ENCODE results near the gene GAREM1.

The GAREM1 gene

GRCh38 chr18:32460171-32460731, 10.4 kb downstream of the GAREM1 start:
- H3K4me1 ChIP-seq (ENCODE audit: control insufficient read depth in 5 of 5, insufficient read depth in 5 of 5, low read length in 5 of 5): peaks cover 0 to 9% (median 4%) of the 10 kb centered on the region in 5 donors
- no peaks in the 10 kb centered on the region for H3K36me3 ChIP-seq (ENCODE audit: control insufficient read depth in 5 of 5, insufficient read depth in 5 of 5, low read length in 5 of 5)
- H3K27ac ChIP-seq (ENCODE audit: low read depth, low read length): no peak overlapping the region
- H3K9me3 ChIP-seq (ENCODE audit: control insufficient read depth in 5 of 5, low read length in 5 of 5): no peaks in the 10 kb centered on the region
- H3K4me3 ChIP-seq (ENCODE audit: low read depth in 1 of 5, low read length in 5 of 5): no peak overlapping the region
- no peak overlapping the region for H3K9ac ChIP-seq (ENCODE audit: low read length in 5 of 5)
- no peaks in the 10 kb centered on the region for H3K27me3 ChIP-seq (ENCODE audit: control insufficient read depth in 5 of 5, insufficient read depth in 4 of 5, low read length in 5 of 5)

GRCh38 chr18:32459361-32460101, 11.2 kb downstream of the GAREM1 start:
- peaks cover 0 to 16% (median 10%) of the 10 kb centered on the region in 5 donors for H3K4me1 ChIP-seq (ENCODE audit: control insufficient read depth in 5 of 5, insufficient read depth in 5 of 5, low read length in 5 of 5)
- no peak overlapping the region for H3K4me3 ChIP-seq (ENCODE audit: low read depth in 1 of 5, low read length in 5 of 5)
- no peak overlapping the region for H3K9ac ChIP-seq (ENCODE audit: low read length in 5 of 5)
- H3K27me3 ChIP-seq (ENCODE audit: control insufficient read depth in 5 of 5, insufficient read depth in 4 of 5, low read length in 5 of 5): no peaks in the 10 kb centered on the region
- H3K36me3 ChIP-seq (ENCODE audit: control insufficient read depth in 5 of 5, insufficient read depth in 5 of 5, low read length in 5 of 5): no peaks in the 10 kb centered on the region
- no peak overlapping the region for H3K27ac ChIP-seq (ENCODE audit: low read depth, low read length)
- H3K9me3 ChIP-seq (ENCODE audit: control insufficient read depth in 5 of 5, low read length in 5 of 5): no peaks in the 10 kb centered on the region

- Histone ChIP-seq H3K4me1 (ENCODE audit: control insufficient read depth in 5 of 5, insufficient read depth in 5 of 5, low read length in 5 of 5) (peaks cover 0 to 31% (median 14%) of the 10 kb centered on the region in 5 donors), H3K27ac (ENCODE audit: low read depth, low read length) (no peak overlapping the region), H3K9me3 (ENCODE audit: control insufficient read depth in 5 of 5, low read length in 5 of 5) (no peaks in the 10 kb centered on the region), H3K36me3 (ENCODE audit: control insufficient read depth in 5 of 5, insufficient read depth in 5 of 5, low read length in 5 of 5) (no peaks in the 10 kb centered on the region), H3K27me3 (ENCODE audit: control insufficient read depth in 5 of 5, insufficient read depth in 4 of 5, low read length in 5 of 5) (no peaks in the 10 kb centered on the region), H3K4me3 (ENCODE audit: low read depth in 1 of 5, low read length in 5 of 5) (no peak overlapping the region), H3K9ac (ENCODE audit: low read length in 5 of 5) (peak overlapping the region in 1 of 5 donors; percentile 6)
These were observed 15.3 kb downstream of the GAREM1 start for GRCh38 chr18:32455361-32455760.

GRCh38 chr18:32454593-32454992, 16.1 kb downstream of the GAREM1 start:
- peaks cover 0 to 39% (median 14%) of the 10 kb centered on the region in 5 donors for H3K4me1 ChIP-seq (ENCODE audit: control insufficient read depth in 5 of 5, insufficient read depth in 5 of 5, low read length in 5 of 5)
- H3K4me3 ChIP-seq (ENCODE audit: low read depth in 1 of 5, low read length in 5 of 5): no peak overlapping the region
- no peaks in the 10 kb centered on the region for H3K36me3 ChIP-seq (ENCODE audit: control insufficient read depth in 5 of 5, insufficient read depth in 5 of 5, low read length in 5 of 5)
- H3K9ac ChIP-seq (ENCODE audit: low read length in 5 of 5): no peak overlapping the region
- no peaks in the 10 kb centered on the region for H3K9me3 ChIP-seq (ENCODE audit: control insufficient read depth in 5 of 5, low read length in 5 of 5)
- no peaks in the 10 kb centered on the region for H3K27me3 ChIP-seq (ENCODE audit: control insufficient read depth in 5 of 5, insufficient read depth in 4 of 5, low read length in 5 of 5)
- no peak overlapping the region for H3K27ac ChIP-seq (ENCODE audit: low read depth, low read length)

GRCh38 chr18:32450874-32451273, 19.8 kb downstream of the GAREM1 start:
- no peak overlapping the region for H3K27ac ChIP-seq (ENCODE audit: low read depth, low read length)

GRCh38 chr18:32450026-32450691, 20.5 kb downstream of the GAREM1 start:
- peaks cover 0 to 29% (median 8%) of the 10 kb centered on the region in 5 donors for H3K4me1 ChIP-seq (ENCODE audit: control insufficient read depth in 5 of 5, insufficient read depth in 5 of 5, low read length in 5 of 5)
- H3K4me3 ChIP-seq (ENCODE audit: low read depth in 1 of 5, low read length in 5 of 5): no peak overlapping the region
- H3K27me3 ChIP-seq (ENCODE audit: control insufficient read depth in 5 of 5, insufficient read depth in 4 of 5, low read length in 5 of 5): no peaks in the 10 kb centered on the region
- no peak overlapping the region for H3K9ac ChIP-seq (ENCODE audit: low read length in 5 of 5)
- H3K36me3 ChIP-seq (ENCODE audit: control insufficient read depth in 5 of 5, insufficient read depth in 5 of 5, low read length in 5 of 5): no peaks in the 10 kb centered on the region
- H3K9me3 ChIP-seq (ENCODE audit: control insufficient read depth in 5 of 5, low read length in 5 of 5): no peaks in the 10 kb centered on the region
- no peak overlapping the region for H3K27ac ChIP-seq (ENCODE audit: low read depth, low read length)

More at GRCh38 chr18:32450874-32451273, 19.8 kb downstream of the GAREM1 start:
- Histone ChIP-seq H3K36me3 (ENCODE audit: control insufficient read depth in 5 of 5, insufficient read depth in 5 of 5, low read length in 5 of 5) (no peaks in the 10 kb centered on the region), H3K9me3 (ENCODE audit: control insufficient read depth in 5 of 5, low read length in 5 of 5) (no peaks in the 10 kb centered on the region), H3K4me3 (ENCODE audit: low read depth in 1 of 5, low read length in 5 of 5) (no peak overlapping the region), H3K4me1 (ENCODE audit: control insufficient read depth in 5 of 5, insufficient read depth in 5 of 5, low read length in 5 of 5) (peaks cover 0 to 35% (median 14%) of the 10 kb centered on the region in 5 donors), H3K27me3 (ENCODE audit: control insufficient read depth in 5 of 5, insufficient read depth in 4 of 5, low read length in 5 of 5) (no peaks in the 10 kb centered on the region), H3K9ac (ENCODE audit: low read length in 5 of 5) (no peak overlapping the region)

- no peaks in the 10 kb centered on the region for H3K36me3 ChIP-seq (ENCODE audit: control insufficient read depth in 5 of 5, insufficient read depth in 5 of 5, low read length in 5 of 5)
- no peak overlapping the region for H3K27ac ChIP-seq (ENCODE audit: low read depth, low read length)
- no peaks in the 10 kb centered on the region for H3K9me3 ChIP-seq (ENCODE audit: control insufficient read depth in 5 of 5, low read length in 5 of 5)
- H3K4me1 ChIP-seq (ENCODE audit: control insufficient read depth in 5 of 5, insufficient read depth in 5 of 5, low read length in 5 of 5): peaks cover 0 to 14% (median under 1%) of the 10 kb centered on the region in 5 donors
- no peaks in the 10 kb centered on the region for H3K27me3 ChIP-seq (ENCODE audit: control insufficient read depth in 5 of 5, insufficient read depth in 4 of 5, low read length in 5 of 5)
- H3K4me3 ChIP-seq (ENCODE audit: low read depth in 1 of 5, low read length in 5 of 5): no peak overlapping the region
- H3K9ac ChIP-seq (ENCODE audit: low read length in 5 of 5): no peak overlapping the region
These were observed 23.9 kb downstream of the GAREM1 start for GRCh38 chr18:32446780-32447179.

GRCh38 chr18:32445846-32446245, 24.8 kb downstream of the GAREM1 start:
- no peaks in the 10 kb centered on the region for H3K27me3 ChIP-seq (ENCODE audit: control insufficient read depth in 5 of 5, insufficient read depth in 4 of 5, low read length in 5 of 5)
- H3K36me3 ChIP-seq (ENCODE audit: control insufficient read depth in 5 of 5, insufficient read depth in 5 of 5, low read length in 5 of 5): no peaks in the 10 kb centered on the region
- H3K4me3 ChIP-seq (ENCODE audit: low read depth in 1 of 5, low read length in 5 of 5): no peak overlapping the region
- peaks cover 0 to 19% (median 5%) of the 10 kb centered on the region in 5 donors for H3K4me1 ChIP-seq (ENCODE audit: control insufficient read depth in 5 of 5, insufficient read depth in 5 of 5, low read length in 5 of 5)
- H3K27ac ChIP-seq (ENCODE audit: low read depth, low read length): no peak overlapping the region
- no peaks in the 10 kb centered on the region for H3K9me3 ChIP-seq (ENCODE audit: control insufficient read depth in 5 of 5, low read length in 5 of 5)
- H3K9ac ChIP-seq (ENCODE audit: low read length in 5 of 5): no peak overlapping the region

GRCh38 chr18:32443706-32444215, 26.9 kb downstream of the GAREM1 start:
- Histone ChIP-seq H3K4me3 (ENCODE audit: low read depth in 1 of 5, low read length in 5 of 5) (no peak overlapping the region), H3K27ac (ENCODE audit: low read depth, low read length) (no peak overlapping the region), H3K27me3 (ENCODE audit: control insufficient read depth in 5 of 5, insufficient read depth in 4 of 5, low read length in 5 of 5) (no peaks in the 10 kb centered on the region), H3K4me1 (ENCODE audit: control insufficient read depth in 5 of 5, insufficient read depth in 5 of 5, low read length in 5 of 5) (peaks cover 0 to 15% (median 7%) of the 10 kb centered on the region in 5 donors), H3K9me3 (ENCODE audit: control insufficient read depth in 5 of 5, low read length in 5 of 5) (no peaks in the 10 kb centered on the region), H3K36me3 (ENCODE audit: control insufficient read depth in 5 of 5, insufficient read depth in 5 of 5, low read length in 5 of 5) (no peaks in the 10 kb centered on the region), H3K9ac (ENCODE audit: low read length in 5 of 5) (no peak overlapping the region)

All from subcutaneous abdominal adipose tissue (tissue), 5 donors.